ENCODE measurements around the gene EVX2. TPM values are rescaled to one million over a fixed set of nuclear protein-coding genes. Genes with fewer than 3 reads are reported as not detected.
A peak's percentile ranks its signal among the peaks of the same experiment; 100 is the strongest.

EVX2 gene
- total RNA-seq, 3 donors from 2014 or later (not counting 1 experiment from before 2014, with no cell fraction given) = not detected

- Mint-ChIP-seq H3K27me3 (ENCODE audit: low read depth in 2 of 2) (peaks cover 65 to 68% of the 10 kb centered on the region in 2 donors), H3K36me3 (peaks cover 8% of the 10 kb centered on the region), H3K4me1 (peaks cover 0 to 8% of the 10 kb centered on the region in 2 donors), H3K4me3 (peak overlapping the region; percentile 9), H3K9me3 (no peaks in the 10 kb centered on the region), H3K27ac (no peak overlapping the region)
- intact Hi-C loops (cut with micrococcal nuclease) = loop anchor here (5.0 kb wide), 1 partner anchor 34 kb away; no protein-coding TSS in a partner anchor
- WGBS (ENCODE audit: insufficient coverage) = 4% methylated on average over 16 of the region's 16 CpGs
- Histone ChIP-seq H3K9me3 (ENCODE audit: control insufficient read depth, insufficient read depth, low read length) (peaks cover 3% of the 10 kb centered on the region), H3K4me3 (ENCODE audit: low read length) (no peak overlapping the region), H3K4me1 (ENCODE audit: control insufficient read depth, insufficient read depth, low read length) (peaks cover 3% of the 10 kb centered on the region), H3K36me3 (ENCODE audit: control insufficient read depth, insufficient read depth, low read length) (no peaks in the 10 kb centered on the region), H3K27me3 (ENCODE audit: control insufficient read depth, insufficient read depth, low read length) (peaks cover 77% of the 10 kb centered on the region), H3K27ac (ENCODE audit: low read length) (no peak overlapping the region)
- no peak for TF ChIP-seq CTCF (IDR thresholded peaks at IDR 0.05)
- no peak for ATAC-seq
- peak in 1 of 2 donors; percentile 39 for DNase-seq
These were observed 27.5 kb upstream of the EVX2 start for GRCh38 chr2:176111309-176111663.

- WGBS (ENCODE audit: insufficient coverage) = 23% methylated on average over 7 of the region's 7 CpGs
- peaks cover 75% of the 10 kb centered on the region for H3K27me3 ChIP-seq (ENCODE audit: control insufficient read depth, insufficient read depth, low read length)
- no peak overlapping the region for H3K4me3 ChIP-seq (ENCODE audit: low read length)
- Mint-ChIP-seq H3K36me3 (peaks cover 8% of the 10 kb centered on the region), H3K9me3 (no peaks in the 10 kb centered on the region), H3K27ac (no peak overlapping the region), H3K27me3 (ENCODE audit: low read depth in 2 of 2) (peaks cover 68 to 71% of the 10 kb centered on the region in 2 donors), H3K4me1 (peaks cover 0 to 14% of the 10 kb centered on the region in 2 donors), H3K4me3 (peak overlapping the region; percentile 9)
- no peak for TF ChIP-seq CTCF (IDR thresholded peaks at IDR 0.05)
- peaks cover 3% of the 10 kb centered on the region for H3K4me1 ChIP-seq (ENCODE audit: control insufficient read depth, insufficient read depth, low read length)
- H3K36me3 ChIP-seq (ENCODE audit: control insufficient read depth, insufficient read depth, low read length) = no peaks in the 10 kb centered on the region
- H3K27ac ChIP-seq (ENCODE audit: low read length) = no peak overlapping the region
- DNase-seq (no peak), ATAC-seq (no peak)
- intact Hi-C loops (cut with micrococcal nuclease) = loop anchor here (5.0 kb wide), 1 partner anchor 33 kb away; no protein-coding TSS in a partner anchor
- H3K9me3 ChIP-seq (ENCODE audit: control insufficient read depth, insufficient read depth, low read length) = peaks cover 3% of the 10 kb centered on the region
These were observed 26.9 kb upstream of the EVX2 start for GRCh38 chr2:176110415-176111308.

DNA sequence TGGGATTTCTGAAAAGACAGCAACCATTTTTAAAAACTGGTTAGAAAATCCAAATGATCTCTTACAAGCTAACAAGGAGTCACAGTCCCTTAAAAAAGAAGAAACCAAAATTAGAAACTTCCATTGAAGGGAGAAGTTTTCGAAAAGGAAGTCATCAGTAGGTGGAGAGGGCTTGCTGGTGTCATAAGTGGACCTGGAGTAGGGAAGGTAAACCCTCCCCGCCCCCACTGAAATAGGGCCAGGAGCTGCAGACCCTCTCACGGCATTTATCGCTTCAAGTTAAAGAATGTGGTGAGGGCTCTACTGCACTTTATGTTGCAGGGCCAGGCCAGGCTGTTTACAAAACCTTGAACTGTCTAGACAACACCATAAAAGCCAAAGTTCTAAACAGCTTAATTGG, 26.2 kb upstream of the EVX2 start:
- no peak for TF ChIP-seq CTCF (IDR thresholded peaks at IDR 0.05)
- H3K27me3 ChIP-seq (ENCODE audit: control insufficient read depth, insufficient read depth, low read length) = peaks cover 75% of the 10 kb centered on the region
- H3K4me1 ChIP-seq (ENCODE audit: control insufficient read depth, insufficient read depth, low read length) = peaks cover 3% of the 10 kb centered on the region
- H3K9me3 Mint-ChIP-seq = no peaks in the 10 kb centered on the region
- WGBS (ENCODE audit: insufficient coverage) = 18% methylated on average over 4 of the region's 4 CpGs
- intact Hi-C loops (cut with micrococcal nuclease) = loop anchor here (5.0 kb wide), 1 partner anchor 33 kb away; no protein-coding TSS in a partner anchor
- no peak overlapping the region for H3K27ac ChIP-seq (ENCODE audit: low read length)
- no peak overlapping the region for H3K27ac Mint-ChIP-seq
- DNase-seq (no peak), ATAC-seq (no peak)
- H3K36me3 ChIP-seq (ENCODE audit: control insufficient read depth, insufficient read depth, low read length) = no peaks in the 10 kb centered on the region
- H3K36me3 Mint-ChIP-seq = peaks cover 8% of the 10 kb centered on the region
- peaks cover 71 to 78% of the 10 kb centered on the region in 2 donors for H3K27me3 Mint-ChIP-seq (ENCODE audit: low read depth in 2 of 2)
- no peak overlapping the region for H3K4me3 ChIP-seq (ENCODE audit: low read length)
- H3K4me1 Mint-ChIP-seq = peaks cover 0 to 21% of the 10 kb centered on the region in 2 donors
- peaks cover 3% of the 10 kb centered on the region for H3K9me3 ChIP-seq (ENCODE audit: control insufficient read depth, insufficient read depth, low read length)
- no peak overlapping the region for H3K4me3 Mint-ChIP-seq
